GM23338 (cell line): ENCODE measurements around the gene ASMT.

Source experiments
- CREB1 ChIP-seq: fragments of 250-450 bp; sonication (Bioruptor Pico); IDR thresholded peaks from 2 replicates; pipeline ENCODE4 v1.5.0; 2020; ENCODE audit warnings: low read depth, mild to moderate bottlenecking, moderate library complexity
- EZH2 ChIP-seq: fragments of 200-600 bp; sonication (generic); IDR thresholded peaks from one replicate; pipeline ENCODE4 v1.8.0; 2017; ENCODE audit warnings: antibody characterized with exemption, mild to moderate bottlenecking, low read depth; ENCODE audit not compliant: unreplicated experiment
- EZH2phosphoT487 ChIP-seq: fragments of 200-600 bp; sonication (generic); IDR thresholded peaks from one replicate; pipeline ENCODE4 v1.8.1; 2018; ENCODE audit warnings: antibody characterized with exemption; ENCODE audit not compliant: unreplicated experiment
- POLR2AphosphoS5 ChIP-seq: IDR thresholded peaks from 2 replicates; pipeline ENCODE4 v1.6.1; 2016; ENCODE audit warnings: antibody characterized with exemption, low read depth
- TF ChIP-seq, protein P1 (sequence below): IDR thresholded peaks from one replicate; pipeline ENCODE4 v1.6.1; 2018; ENCODE audit warnings: antibody characterized with exemption; ENCODE audit not compliant: unreplicated experiment
- TF ChIP-seq, protein P2 (sequence below), 2 experiments: fragments of 200-600 bp in 1 of 2; sonication (generic) in 1 of 2; conservative IDR thresholded peaks; 2 replicates each; pipeline versions ENCODE4 v1.5.1 to v1.6.1; 2016 to 2017; ENCODE audit warnings: antibody characterized with exemption in 2 of 2, low read depth in 2 of 2, mild to moderate bottlenecking in 2 of 2, moderate library complexity in 1 of 2

GRCh38 chrX:1593286-1594271, 21.3 kb upstream of the ASMT start:
- no peak for TF ChIP-seq POLR2AphosphoS5
- TF ChIP-seq, protein P1, sequence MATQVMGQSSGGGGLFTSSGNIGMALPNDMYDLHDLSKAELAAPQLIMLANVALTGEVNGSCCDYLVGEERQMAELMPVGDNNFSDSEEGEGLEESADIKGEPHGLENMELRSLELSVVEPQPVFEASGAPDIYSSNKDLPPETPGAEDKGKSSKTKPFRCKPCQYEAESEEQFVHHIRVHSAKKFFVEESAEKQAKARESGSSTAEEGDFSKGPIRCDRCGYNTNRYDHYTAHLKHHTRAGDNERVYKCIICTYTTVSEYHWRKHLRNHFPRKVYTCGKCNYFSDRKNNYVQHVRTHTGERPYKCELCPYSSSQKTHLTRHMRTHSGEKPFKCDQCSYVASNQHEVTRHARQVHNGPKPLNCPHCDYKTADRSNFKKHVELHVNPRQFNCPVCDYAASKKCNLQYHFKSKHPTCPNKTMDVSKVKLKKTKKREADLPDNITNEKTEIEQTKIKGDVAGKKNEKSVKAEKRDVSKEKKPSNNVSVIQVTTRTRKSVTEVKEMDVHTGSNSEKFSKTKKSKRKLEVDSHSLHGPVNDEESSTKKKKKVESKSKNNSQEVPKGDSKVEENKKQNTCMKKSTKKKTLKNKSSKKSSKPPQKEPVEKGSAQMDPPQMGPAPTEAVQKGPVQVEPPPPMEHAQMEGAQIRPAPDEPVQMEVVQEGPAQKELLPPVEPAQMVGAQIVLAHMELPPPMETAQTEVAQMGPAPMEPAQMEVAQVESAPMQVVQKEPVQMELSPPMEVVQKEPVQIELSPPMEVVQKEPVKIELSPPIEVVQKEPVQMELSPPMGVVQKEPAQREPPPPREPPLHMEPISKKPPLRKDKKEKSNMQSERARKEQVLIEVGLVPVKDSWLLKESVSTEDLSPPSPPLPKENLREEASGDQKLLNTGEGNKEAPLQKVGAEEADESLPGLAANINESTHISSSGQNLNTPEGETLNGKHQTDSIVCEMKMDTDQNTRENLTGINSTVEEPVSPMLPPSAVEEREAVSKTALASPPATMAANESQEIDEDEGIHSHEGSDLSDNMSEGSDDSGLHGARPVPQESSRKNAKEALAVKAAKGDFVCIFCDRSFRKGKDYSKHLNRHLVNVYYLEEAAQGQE: no peak
- no peak for TF ChIP-seq EZH2
- TF ChIP-seq, protein P2, sequence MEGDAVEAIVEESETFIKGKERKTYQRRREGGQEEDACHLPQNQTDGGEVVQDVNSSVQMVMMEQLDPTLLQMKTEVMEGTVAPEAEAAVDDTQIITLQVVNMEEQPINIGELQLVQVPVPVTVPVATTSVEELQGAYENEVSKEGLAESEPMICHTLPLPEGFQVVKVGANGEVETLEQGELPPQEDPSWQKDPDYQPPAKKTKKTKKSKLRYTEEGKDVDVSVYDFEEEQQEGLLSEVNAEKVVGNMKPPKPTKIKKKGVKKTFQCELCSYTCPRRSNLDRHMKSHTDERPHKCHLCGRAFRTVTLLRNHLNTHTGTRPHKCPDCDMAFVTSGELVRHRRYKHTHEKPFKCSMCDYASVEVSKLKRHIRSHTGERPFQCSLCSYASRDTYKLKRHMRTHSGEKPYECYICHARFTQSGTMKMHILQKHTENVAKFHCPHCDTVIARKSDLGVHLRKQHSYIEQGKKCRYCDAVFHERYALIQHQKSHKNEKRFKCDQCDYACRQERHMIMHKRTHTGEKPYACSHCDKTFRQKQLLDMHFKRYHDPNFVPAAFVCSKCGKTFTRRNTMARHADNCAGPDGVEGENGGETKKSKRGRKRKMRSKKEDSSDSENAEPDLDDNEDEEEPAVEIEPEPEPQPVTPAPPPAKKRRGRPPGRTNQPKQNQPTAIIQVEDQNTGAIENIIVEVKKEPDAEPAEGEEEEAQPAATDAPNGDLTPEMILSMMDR (conservative IDR thresholded peaks at IDR 0.05; ENCODE audit: low read depth in 2 of 2): no peak
- no peak for TF ChIP-seq EZH2phosphoT487
- TF ChIP-seq CREB1 (CRISPR knock-in tag): no peak
